Neuronal stem cell (in vitro differentiated cells): ENCODE data around the gene ZNF423.

Source experiments
- DNase-seq: peaks from one replicate; pipeline ENCODE4 v3.0.0-alpha.2; 2013; ENCODE audit warnings: low spot score
- H2AFZ ChIP-seq: one replicate; pipeline ENCODE4 v1.6.1; 2013; ENCODE audit warnings: mild to moderate bottlenecking, low read length, inconsistent platforms
- H2AK5ac ChIP-seq: 2 replicates; pipeline ENCODE4 v1.6.1; 2013; ENCODE audit warnings: low read depth, mild to moderate bottlenecking, inconsistent platforms, low read length, moderate library complexity, mixed read lengths
- H2BK120ac ChIP-seq: 2 replicates; pipeline ENCODE4 v1.6.1; 2013; ENCODE audit warnings: low read depth, mild to moderate bottlenecking, inconsistent platforms, low read length, moderate library complexity, mixed read lengths
- H2BK12ac ChIP-seq: one replicate; pipeline ENCODE4 v1.6.1; 2013; ENCODE audit warnings: low read length, inconsistent platforms
- H2BK15ac ChIP-seq: 2 replicates; pipeline ENCODE4 v1.6.1; 2013; ENCODE audit warnings: mild to moderate bottlenecking, low read length, inconsistent platforms, mixed read lengths
- H2BK5ac ChIP-seq: one replicate; pipeline ENCODE4 v1.6.1; 2013; ENCODE audit warnings: inconsistent platforms, mild to moderate bottlenecking, low read length, moderate library complexity
- H3K14ac ChIP-seq: one replicate; pipeline ENCODE4 v1.6.1; 2013; ENCODE audit warnings: low read length, inconsistent platforms
- H3K18ac ChIP-seq: 2 replicates; pipeline ENCODE4 v1.6.1; 2013; ENCODE audit warnings: low read length, inconsistent platforms
- H3K23ac ChIP-seq: 2 replicates; pipeline ENCODE4 v1.6.1; 2013; ENCODE audit warnings: low read depth, mild to moderate bottlenecking, mixed read lengths, low read length, inconsistent platforms; ENCODE audit not compliant: poor library complexity
- H3K27ac ChIP-seq: replicated peaks from 3 replicates; pipeline ENCODE4 v1.5.1; 2013; ENCODE audit warnings: low read length, inconsistent platforms
- H3K27me3 ChIP-seq, 3 experiments: 2 replicates each; pipeline ENCODE4 v1.6.1; 2013; ENCODE audit warnings: low read length in 3 of 3, mild to moderate bottlenecking in 2 of 3, inconsistent platforms in 1 of 3, low read depth in 1 of 3, mixed read lengths in 1 of 3, moderate library complexity in 1 of 3; ENCODE audit not compliant: control insufficient read depth in 3 of 3, insufficient read depth in 3 of 3
- H3K36me3 ChIP-seq, 2 donors: replicated peaks in 1 of 2; 2 replicates each; pipeline ENCODE4 v1.6.1; 2013; ENCODE audit warnings: low read length in 2 of 2; ENCODE audit not compliant: control insufficient read depth in 2 of 2, insufficient read depth in 2 of 2
- H3K4ac ChIP-seq: 2 replicates; pipeline ENCODE4 v1.6.1; 2013; ENCODE audit warnings: inconsistent platforms, mild to moderate bottlenecking, low read length, moderate library complexity
- H3K4me1 ChIP-seq, 2 donors: 1 replicate in 1 of 2; 2 replicates in 1 of 2; pipeline ENCODE4 v1.6.1; 2013; ENCODE audit warnings: low read length in 2 of 2, low read depth in 1 of 2; ENCODE audit not compliant: control insufficient read depth in 2 of 2, insufficient read depth in 1 of 2
- H3K4me2 ChIP-seq: one replicate; pipeline ENCODE4 v1.6.1; 2013; ENCODE audit warnings: mild to moderate bottlenecking, low read length, inconsistent platforms; ENCODE audit not compliant: insufficient read depth, poor library complexity, severe bottlenecking
- H3K4me3 ChIP-seq, 2 donors: 2 replicates each; pipeline ENCODE4 v1.5.1; 2013; ENCODE audit warnings: low read length in 2 of 2, mild to moderate bottlenecking in 2 of 2, inconsistent platforms in 1 of 2, moderate library complexity in 1 of 2
- H3K79me1 ChIP-seq: one replicate; pipeline ENCODE4 v1.6.1; 2013; ENCODE audit warnings: low read depth, mild to moderate bottlenecking, inconsistent platforms, low read length, moderate library complexity
- H3K9ac ChIP-seq: one replicate; pipeline ENCODE4 v1.6.1; 2013; ENCODE audit warnings: mild to moderate bottlenecking, low read depth, low read length, inconsistent platforms; ENCODE audit not compliant: poor library complexity
- H3K9me3 ChIP-seq, 2 donors: replicated peaks in 1 of 2; 2 replicates each; pipeline versions ENCODE3 to v1.6.1; 2013; ENCODE audit warnings: low read length in 2 of 2, mild to moderate bottlenecking in 2 of 2, inconsistent platforms in 1 of 2, low read depth in 1 of 2, mixed read lengths in 1 of 2, moderate library complexity in 1 of 2; ENCODE audit not compliant: control insufficient read depth in 2 of 2, insufficient read depth in 1 of 2
- H4K8ac ChIP-seq: one replicate; pipeline ENCODE4 v1.6.1; 2013; ENCODE audit warnings: low read depth, mild to moderate bottlenecking, inconsistent platforms, low read length, moderate library complexity
- H4K91ac ChIP-seq: one replicate; pipeline ENCODE4 v1.6.1; 2013; ENCODE audit warnings: low read length, low read depth, mild to moderate bottlenecking, inconsistent platforms; ENCODE audit not compliant: poor library complexity
- WGBS, 2 donors: extraction: QIAGEN DNeasy Blood & Tissue Kit; methylation state at CpG; one replicate each; pipeline ENCODE4 v1.1.7; 2013; ENCODE audit warnings: missing lambda C conversion rate in 2 of 2, mixed read lengths in 1 of 2; ENCODE audit not compliant: insufficient read length in 2 of 2, insufficient replicate concordance in 1 of 2; ENCODE audit errors: extremely low coverage in 2 of 2; 5-methylcytosine and 5-hydroxymethylcytosine counted together

The ZNF423 gene

DNA sequence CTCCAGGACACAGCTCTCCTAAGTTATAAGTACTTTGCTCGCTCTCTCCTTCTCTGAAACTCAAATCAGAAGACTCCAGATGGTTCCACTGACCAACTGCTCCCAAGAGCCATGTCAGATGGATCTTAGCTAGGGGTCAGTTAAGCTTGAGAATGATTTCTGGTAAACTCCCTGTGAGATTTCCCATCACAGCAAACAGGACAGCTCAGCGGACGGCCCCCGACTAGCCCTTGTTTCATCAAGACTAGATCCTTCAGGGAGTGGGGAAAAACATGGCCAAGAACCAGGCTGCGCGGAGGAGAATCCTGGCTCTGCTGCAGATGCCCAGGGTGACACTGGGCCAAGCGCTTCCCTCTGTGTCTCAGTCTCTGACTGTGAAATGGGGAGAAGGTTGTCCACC is 322.5 kb downstream of the ZNF423 start:
- Histone ChIP-seq H4K8ac (no peak overlapping the region), H2AFZ (no peak overlapping the region), H3K14ac (no peak overlapping the region), H2AK5ac (no peak overlapping the region), H3K4ac (no peak overlapping the region), H2BK120ac (no peak overlapping the region), H2BK15ac (no peak overlapping the region), H4K91ac (no peak overlapping the region), H3K9me3 (no peaks in the 10 kb centered on the region), H3K23ac (no peak overlapping the region), H3K9ac (no peak overlapping the region), H3K4me2 (no peak overlapping the region), H2BK12ac (no peak overlapping the region), H3K27me3 (no peaks in the 10 kb centered on the region), H3K4me3 (no peak overlapping the region), H3K18ac (no peak overlapping the region), H2BK5ac (no peak overlapping the region), H3K4me1 (peaks cover 42 to 49% of the 10 kb centered on the region in 2 donors), H3K36me3 (no peaks in the 10 kb centered on the region), H3K79me1 (peaks cover 4% of the 10 kb centered on the region), H3K27ac (no peak overlapping the region)
- DNase-seq = no peak
- WGBS, 2 donors = no CpG with 5 or more reads among the region's 7 CpGs

DNA sequence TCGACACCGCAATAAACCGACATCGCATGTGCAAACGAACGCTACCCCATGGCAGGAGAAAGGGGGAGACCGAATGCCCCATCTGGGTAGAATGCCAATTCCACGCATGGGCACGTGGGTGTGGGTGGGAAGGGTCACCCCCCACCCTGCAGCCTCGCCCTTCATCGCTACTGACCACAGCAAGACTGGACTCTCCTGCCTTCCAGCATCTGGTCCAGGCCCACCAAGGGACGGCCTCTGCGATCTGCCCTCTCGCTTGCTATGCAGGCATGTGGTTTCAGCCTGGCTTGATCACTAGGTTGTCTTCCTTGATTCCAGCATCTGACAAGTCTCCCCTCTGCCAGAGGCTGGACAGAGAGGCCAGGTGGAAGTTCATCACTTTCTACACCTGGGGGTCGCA is 323.0 kb downstream of the ZNF423 start:
- Histone ChIP-seq H2AK5ac (peak overlapping the region; percentile 21), H3K23ac (no peak overlapping the region), H2BK5ac (no peak overlapping the region), H2BK12ac (no peak overlapping the region), H3K27ac (no peak overlapping the region), H3K4ac (no peak overlapping the region), H3K36me3 (no peaks in the 10 kb centered on the region), H2BK15ac (no peak overlapping the region), H3K79me1 (peaks cover 4% of the 10 kb centered on the region), H3K9ac (no peak overlapping the region), H4K91ac (no peak overlapping the region), H4K8ac (no peak overlapping the region), H3K4me1 (peaks cover 41 to 49% of the 10 kb centered on the region in 2 donors), H2BK120ac (no peak overlapping the region), H3K4me2 (no peak overlapping the region), H3K4me3 (peak overlapping the region in 1 of 2 donors; percentile 7), H3K14ac (no peak overlapping the region), H3K9me3 (no peaks in the 10 kb centered on the region), H3K18ac (peak overlapping the region; percentile 23), H2AFZ (no peak overlapping the region), H3K27me3 (no peaks in the 10 kb centered on the region)
- no peak for DNase-seq
- WGBS, 2 donors = no CpG with 5 or more reads among the region's 15 CpGs

GRCh38 chr16:49531931-49532840 is 323.7 kb downstream of the ZNF423 start:
- DNase-seq = no peak
- H3K27ac ChIP-seq = no peak overlapping the region
- no peak overlapping the region for H3K4ac ChIP-seq

DNA sequence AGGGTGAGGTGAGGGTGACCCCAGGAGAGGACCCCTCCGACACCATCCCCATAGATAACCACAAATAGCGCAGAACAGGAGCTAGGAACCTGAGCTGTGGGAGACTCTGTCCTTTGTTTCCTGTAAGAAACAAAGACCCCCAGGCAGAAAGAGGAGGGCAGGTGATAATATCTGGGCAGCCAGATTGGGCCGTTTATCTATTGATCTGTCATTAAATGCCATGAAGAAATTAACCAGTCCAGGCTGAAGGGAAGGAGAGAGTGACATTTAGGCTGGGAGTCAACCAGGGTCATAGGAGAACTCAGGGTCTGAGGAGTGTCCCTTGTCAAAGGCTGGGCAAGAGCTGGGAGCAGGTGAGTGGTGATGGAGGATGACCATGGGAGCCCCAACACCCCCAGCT is 324.5 kb downstream of the ZNF423 start:
- no peak overlapping the region for H2BK15ac ChIP-seq
- no CpG with 5 or more reads among the region's 3 CpGs for WGBS, 2 donors
- no peak overlapping the region for H3K14ac ChIP-seq
- H3K9ac ChIP-seq = no peak overlapping the region
- H4K8ac ChIP-seq = no peak overlapping the region
- no peak overlapping the region for H2BK12ac ChIP-seq
- no peak overlapping the region for H3K4me2 ChIP-seq
- peaks cover 4% of the 10 kb centered on the region for H3K79me1 ChIP-seq
- H3K4me1 ChIP-seq = peaks cover 42 to 47% of the 10 kb centered on the region in 2 donors
- H3K9me3 ChIP-seq = no peaks in the 10 kb centered on the region
- H2AFZ ChIP-seq = no peak overlapping the region
- H3K4me3 ChIP-seq = no peak overlapping the region
- H3K23ac ChIP-seq = no peak overlapping the region
- H3K4ac ChIP-seq = no peak overlapping the region
- no peak overlapping the region for H2BK5ac ChIP-seq
- no peak overlapping the region for H2BK120ac ChIP-seq
- H3K36me3 ChIP-seq = no peaks in the 10 kb centered on the region
- peak overlapping the region; percentile 77 for H3K18ac ChIP-seq
- H3K27me3 ChIP-seq = no peaks in the 10 kb centered on the region
- DNase-seq = no peak
- H3K27ac ChIP-seq = no peak overlapping the region
- H2AK5ac ChIP-seq = peak overlapping the region; percentile 44
- H4K91ac ChIP-seq = no peak overlapping the region

More at GRCh38 chr16:49531931-49532840, 323.7 kb downstream of the ZNF423 start:
- no peak overlapping the region for H4K8ac ChIP-seq
- no peak overlapping the region for H4K91ac ChIP-seq
- H2AK5ac ChIP-seq = no peak overlapping the region
- H2BK120ac ChIP-seq = no peak overlapping the region
- no peak overlapping the region for H3K4me3 ChIP-seq
- H3K14ac ChIP-seq = no peak overlapping the region
- WGBS, 2 donors = no CpG with 5 or more reads among the region's 22 CpGs
- H2AFZ ChIP-seq = no peak overlapping the region
- H3K18ac ChIP-seq = peak overlapping the region; percentile 50
- peaks cover 4% of the 10 kb centered on the region for H3K79me1 ChIP-seq
- peaks cover 42 to 49% of the 10 kb centered on the region in 2 donors for H3K4me1 ChIP-seq
- no peaks in the 10 kb centered on the region for H3K9me3 ChIP-seq
- no peak overlapping the region for H2BK5ac ChIP-seq
- H2BK15ac ChIP-seq = no peak overlapping the region
- H2BK12ac ChIP-seq = no peak overlapping the region
- H3K9ac ChIP-seq = no peak overlapping the region
- H3K4me2 ChIP-seq = no peak overlapping the region
- H3K36me3 ChIP-seq = no peaks in the 10 kb centered on the region
- no peak overlapping the region for H3K23ac ChIP-seq
- no peaks in the 10 kb centered on the region for H3K27me3 ChIP-seq
